H9 (cell line): ENCODE measurements around the gene MARVELD1. TPM values are rescaled to one million over a fixed set of nuclear protein-coding genes. Genes with fewer than 3 reads are reported as not detected.
A peak's percentile ranks its signal among the peaks of the same experiment; 100 is the strongest.

Source experiments
- DNase-seq: peaks from one replicate; pipeline ENCODE4 v3.0.0-alpha.2; 2017
- H2AFZ ChIP-seq: one replicate; pipeline ENCODE4 v1.6.1; 2013; ENCODE audit warnings: mild to moderate bottlenecking, low read length, control low read depth, moderate library complexity
- H2AK5ac ChIP-seq: 2 replicates; pipeline ENCODE4 v1.6.1; 2013; ENCODE audit warnings: low read length, control low read depth, mixed read lengths; ENCODE audit not compliant: insufficient read length
- H2BK120ac ChIP-seq: one replicate; pipeline ENCODE4 v1.6.1; 2013; ENCODE audit warnings: low read depth, mild to moderate bottlenecking, low read length, control low read depth, inconsistent platforms; ENCODE audit not compliant: poor library complexity, severe bottlenecking
- H2BK12ac ChIP-seq: 2 replicates; pipeline ENCODE4 v1.6.1; 2013; ENCODE audit warnings: low read length, control low read depth, mixed read lengths, low read depth; ENCODE audit not compliant: insufficient read length
- H2BK15ac ChIP-seq: 2 replicates; pipeline ENCODE4 v1.6.1; 2013; ENCODE audit warnings: low read depth, low read length, control low read depth
- H2BK20ac ChIP-seq: one replicate; pipeline ENCODE4 v1.6.1; 2013; ENCODE audit warnings: low read depth, mild to moderate bottlenecking, low read length, control low read depth, inconsistent platforms; ENCODE audit not compliant: poor library complexity, severe bottlenecking
- H2BK5ac ChIP-seq: 2 replicates; pipeline ENCODE4 v1.6.1; 2013; ENCODE audit warnings: low read length, control low read depth, mixed read lengths; ENCODE audit not compliant: insufficient read length
- H3K14ac ChIP-seq: 2 replicates; pipeline ENCODE4 v1.6.1; 2013; ENCODE audit warnings: low read length, control low read depth; ENCODE audit not compliant: insufficient read depth
- H3K18ac ChIP-seq: 2 replicates; pipeline ENCODE4 v1.6.1; 2013; ENCODE audit warnings: low read depth, mild to moderate bottlenecking, mixed read lengths, low read length, control low read depth; ENCODE audit not compliant: insufficient read length
- H3K23ac ChIP-seq: 2 replicates; pipeline ENCODE4 v1.6.1; 2013; ENCODE audit warnings: low read length, control low read depth, mixed read lengths, low read depth; ENCODE audit not compliant: insufficient read length
- H3K23me2 ChIP-seq: 2 replicates; pipeline ENCODE4 v1.6.1; 2013; ENCODE audit warnings: low read depth, mild to moderate bottlenecking, mixed read lengths, low read length, control low read depth; ENCODE audit not compliant: insufficient read length, poor library complexity, severe bottlenecking
- H3K27ac ChIP-seq: 2 replicates; pipeline ENCODE4 v1.5.1; 2013; ENCODE audit warnings: low read length, control low read depth, mixed read lengths, low read depth; ENCODE audit not compliant: insufficient read length
- H3K27me3 ChIP-seq: 2 replicates; pipeline ENCODE4 v1.6.1; 2013; ENCODE audit warnings: low read length, control low read depth, inconsistent platforms; ENCODE audit not compliant: insufficient read depth
- H3K4ac ChIP-seq: 2 replicates; pipeline ENCODE4 v1.6.1; 2013; ENCODE audit warnings: low read depth, mild to moderate bottlenecking, control low read depth, inconsistent platforms, low read length, moderate library complexity
- H3K4me1 ChIP-seq: 2 replicates; pipeline ENCODE4 v1.6.1; 2013; ENCODE audit warnings: low read length, control low read depth, inconsistent platforms; ENCODE audit not compliant: insufficient read depth
- H3K4me2 ChIP-seq: 2 replicates; pipeline ENCODE4 v1.6.1; 2013; ENCODE audit warnings: low read length, control low read depth, mixed read lengths; ENCODE audit not compliant: insufficient read length, insufficient read depth
- H3K56ac ChIP-seq: 2 replicates; pipeline ENCODE4 v1.6.1; 2013; ENCODE audit warnings: low read depth, mild to moderate bottlenecking, mixed read lengths, low read length, control low read depth; ENCODE audit not compliant: insufficient read length
- H3K79me1 ChIP-seq: 2 replicates; pipeline ENCODE4 v1.6.1; 2013; ENCODE audit warnings: low read depth, mild to moderate bottlenecking, moderate library complexity, low read length, control low read depth, inconsistent platforms; ENCODE audit not compliant: insufficient read depth, poor library complexity, severe bottlenecking
- H3K79me2 ChIP-seq: 2 replicates; pipeline ENCODE4 v1.6.1; 2013; ENCODE audit warnings: low read length, control low read depth, inconsistent platforms; ENCODE audit not compliant: insufficient read depth
- H3K9ac ChIP-seq: 2 replicates; pipeline ENCODE4 v1.6.1; 2013; ENCODE audit warnings: low read length, control low read depth, mixed read lengths; ENCODE audit not compliant: insufficient read length; ENCODE audit errors: extremely low read depth
- H3K9me3 ChIP-seq: one replicate; pipeline ENCODE4 v1.6.1; 2013; ENCODE audit warnings: low read depth, low read length, inconsistent platforms; ENCODE audit not compliant: control insufficient read depth
- H3T11ph ChIP-seq: one replicate; pipeline ENCODE4 v1.6.1; 2013; ENCODE audit warnings: mild to moderate bottlenecking, low read length, control low read depth, inconsistent platforms
- H4K20me1 ChIP-seq: one replicate; pipeline ENCODE4 v1.6.1; 2013; ENCODE audit not compliant: control insufficient read depth, insufficient read length, insufficient read depth
- H4K5ac ChIP-seq: 2 replicates; pipeline ENCODE4 v1.6.1; 2013; ENCODE audit warnings: low read depth, mild to moderate bottlenecking, mixed read lengths, low read length, control low read depth; ENCODE audit not compliant: insufficient read length
- H4K8ac ChIP-seq: replicated peaks from 2 replicates; pipeline ENCODE4 v1.6.1; 2013; ENCODE audit warnings: low read length, control low read depth, mixed read lengths, low read depth; ENCODE audit not compliant: insufficient read length
- H4K91ac ChIP-seq: 2 replicates; pipeline ENCODE4 v1.6.1; 2013; ENCODE audit warnings: low read depth, mild to moderate bottlenecking, moderate library complexity, mixed read lengths, low read length, control low read depth; ENCODE audit not compliant: insufficient read length
- H3K27ac Mint-ChIP-seq, 3 experiments: 2 replicates in 2 of 3; 3 replicates in 1 of 3; pipeline ENCODE4 v1.8.0; 2020 to 2021; ENCODE audit warnings: mixed read lengths in 3 of 3, mild to moderate bottlenecking in 1 of 3, moderate library complexity in 1 of 3
- H3K27me3 Mint-ChIP-seq: 2 replicates; pipeline ENCODE4 v1.8.0; 2021; ENCODE audit warnings: low read depth, mild to moderate bottlenecking, moderate library complexity, mixed read lengths
- H3K36me3 Mint-ChIP-seq, 3 experiments: 2 replicates in 2 of 3; 3 replicates in 1 of 3; pipeline ENCODE4 v1.8.0; 2020 to 2021; ENCODE audit warnings: low read depth in 3 of 3, mixed read lengths in 3 of 3; ENCODE audit not compliant: insufficient read depth in 1 of 3
- H3K4me1 Mint-ChIP-seq, 2 experiments: 2 replicates each; pipeline ENCODE4 v1.8.0; 2020; ENCODE audit warnings: mixed read lengths in 2 of 2
- H3K4me3 Mint-ChIP-seq, 2 experiments: 2 replicates in 1 of 2; 3 replicates in 1 of 2; pipeline ENCODE4 v1.8.0; 2020 to 2021; ENCODE audit warnings: mild to moderate bottlenecking in 2 of 2, mixed read lengths in 2 of 2, moderate library complexity in 1 of 2
- H3K9me3 Mint-ChIP-seq, 2 experiments: 2 replicates in 1 of 2; 3 replicates in 1 of 2; pipeline ENCODE4 v1.8.0; 2020; ENCODE audit warnings: mild to moderate bottlenecking in 2 of 2, mixed read lengths in 2 of 2, moderate library complexity in 1 of 2
- WGBS: extraction: QIAGEN DNeasy Blood & Tissue Kit; methylation state at CpG from one replicate; pipeline ENCODE4 v1.1.7; 2013; ENCODE audit warnings: missing lambda C conversion rate, low lambda C conversion rate, mixed read lengths; ENCODE audit not compliant: insufficient read length; ENCODE audit errors: extremely low coverage; 5-methylcytosine and 5-hydroxymethylcytosine counted together
- total RNA-seq: library from RNA; stranded (reverse); gene quantifications from 2 replicates; pipeline ENCODE4 v1.2.1, GENCODE V29; 2021
- TF ChIP-seq, protein P1 (sequence below): fragments of 200-600 bp; sonication (generic); conservative IDR thresholded peaks from 3 replicates; pipeline ENCODE4 v1.8.0; 2021; ENCODE audit warnings: antibody characterized with exemption, mild to moderate bottlenecking

MARVELD1 gene
- total RNA-seq, 1 experiment from 2014 or later, result 26.7 TPM

DNA sequence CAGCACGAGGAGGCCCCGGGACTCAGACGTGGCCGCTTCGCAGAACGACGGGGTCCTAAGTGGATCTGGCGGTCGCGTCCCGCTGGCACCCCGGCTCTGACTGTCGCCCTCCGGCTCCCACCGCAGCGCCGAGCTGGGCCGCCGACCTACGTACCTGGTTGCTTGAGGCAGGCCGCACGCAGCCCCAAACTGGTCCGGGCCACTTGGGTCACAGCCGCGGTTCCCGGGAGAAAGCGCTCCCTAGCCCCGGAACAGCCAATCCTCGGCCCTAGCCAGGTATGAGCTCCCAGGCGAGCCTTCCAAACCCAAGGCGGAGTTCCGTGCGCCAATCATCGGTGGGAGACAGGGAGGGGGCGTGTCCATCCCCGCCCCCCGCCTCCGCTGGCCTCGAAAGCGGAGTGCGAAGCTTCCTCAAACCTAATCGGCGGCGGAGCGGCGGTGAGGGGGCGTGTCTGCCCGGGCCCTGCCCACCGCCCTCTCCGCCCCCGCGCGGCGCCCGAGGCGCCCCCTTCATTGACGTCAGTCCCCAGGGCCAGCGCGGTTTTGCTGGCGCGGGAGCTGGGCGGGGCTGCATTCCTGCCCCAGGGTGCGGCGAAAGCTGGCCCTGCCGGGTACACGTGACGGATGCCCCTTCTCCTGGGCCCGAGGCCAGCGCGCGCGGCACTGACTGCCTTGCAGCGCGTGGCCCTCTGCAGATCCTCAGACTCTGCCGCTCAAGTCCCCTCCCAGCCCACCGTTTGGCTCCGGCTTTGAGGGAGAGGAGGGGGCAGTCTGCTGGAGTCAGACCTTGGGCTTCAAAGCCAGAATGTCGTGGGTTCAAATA lies 26.4 kb upstream of the MARVELD1 start, which contains the start of gene AVPI1:
Gene AVPI1 (minus strand): TSS at position 280 of the 823 bp plus-strand sequence. CDS start 7,336 bp downstream, outside the sequence.
- Histone ChIP-seq H3K23ac (no peak within 1 kb of the TSS), H3K18ac (peak within 1 kb of the TSS; percentile 75), H2BK120ac (no peak within 1 kb of the TSS), H3K27me3 (no peaks in the 10 kb centered on the region; the same call in 1 of the 2 replicates), H4K8ac (no peak within 1 kb of the TSS), H3K79me2 (no peaks in the 10 kb centered on the region), H3K4me1 (peaks cover 4% of the 10 kb centered on the region; the same call in 1 of the 2 replicates), H3K56ac (no peak within 1 kb of the TSS), H4K91ac (no peak within 1 kb of the TSS), H3K14ac (peak within 1 kb of the TSS; percentile 77; the same call in 1 of the 2 replicates), H2BK15ac (no peak within 1 kb of the TSS), H2AFZ (no peak within 1 kb of the TSS), H3K4ac (no peak within 1 kb of the TSS), H3K27ac (no peak within 1 kb of the TSS), H3K79me1 (no peaks in the 10 kb centered on the region), H3K23me2 (peaks cover 10% of the 10 kb centered on the region), H2BK12ac (no peak within 1 kb of the TSS), H3T11ph (no peak within 1 kb of the TSS), H2AK5ac (no peak within 1 kb of the TSS), H3K4me2 (peak within 1 kb of the TSS; percentile 75), H4K5ac (no peak within 1 kb of the TSS), H4K20me1 (no peaks in the 10 kb centered on the region), H3K9ac (peak within 1 kb of the TSS; percentile 55), H2BK5ac (no peak within 1 kb of the TSS), H3K9me3 (no peaks in the 10 kb centered on the region), H2BK20ac (no peak within 1 kb of the TSS)
- Mint-ChIP-seq H3K4me1 (peaks cover 27% of the 10 kb centered on the region in 2 experiments), H3K27ac (peak within 1 kb of the TSS; percentile 22 to 93 (median 81)), H3K36me3 (no peaks in the 10 kb centered on the region; a peak in 2 of 7 replicates), H3K27me3 (peaks cover 12% of the 10 kb centered on the region), H3K4me3 (peak within 1 kb of the TSS; percentile 82 to 93), H3K9me3 (no peaks in the 10 kb centered on the region)
- no CpG with 5 or more reads among the region's 78 CpGs for WGBS
- DNase-seq, result peak; percentile 99
- TF ChIP-seq, protein P1, sequence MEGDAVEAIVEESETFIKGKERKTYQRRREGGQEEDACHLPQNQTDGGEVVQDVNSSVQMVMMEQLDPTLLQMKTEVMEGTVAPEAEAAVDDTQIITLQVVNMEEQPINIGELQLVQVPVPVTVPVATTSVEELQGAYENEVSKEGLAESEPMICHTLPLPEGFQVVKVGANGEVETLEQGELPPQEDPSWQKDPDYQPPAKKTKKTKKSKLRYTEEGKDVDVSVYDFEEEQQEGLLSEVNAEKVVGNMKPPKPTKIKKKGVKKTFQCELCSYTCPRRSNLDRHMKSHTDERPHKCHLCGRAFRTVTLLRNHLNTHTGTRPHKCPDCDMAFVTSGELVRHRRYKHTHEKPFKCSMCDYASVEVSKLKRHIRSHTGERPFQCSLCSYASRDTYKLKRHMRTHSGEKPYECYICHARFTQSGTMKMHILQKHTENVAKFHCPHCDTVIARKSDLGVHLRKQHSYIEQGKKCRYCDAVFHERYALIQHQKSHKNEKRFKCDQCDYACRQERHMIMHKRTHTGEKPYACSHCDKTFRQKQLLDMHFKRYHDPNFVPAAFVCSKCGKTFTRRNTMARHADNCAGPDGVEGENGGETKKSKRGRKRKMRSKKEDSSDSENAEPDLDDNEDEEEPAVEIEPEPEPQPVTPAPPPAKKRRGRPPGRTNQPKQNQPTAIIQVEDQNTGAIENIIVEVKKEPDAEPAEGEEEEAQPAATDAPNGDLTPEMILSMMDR, result no peak
